ENCODE measurements around the gene DHCR7. TPM values are rescaled to one million over a fixed set of nuclear protein-coding genes. Genes with fewer than 3 reads are reported as not detected.
"Not testable (repeated sequence)": the region's sequence is repeated elsewhere in the genome, so short reads cannot be mapped to it uniquely, and the experiment has no call there.

DHCR7 gene
- total RNA-seq, 1 donor from 2014 or later, result 98.2 TPM

DNA sequence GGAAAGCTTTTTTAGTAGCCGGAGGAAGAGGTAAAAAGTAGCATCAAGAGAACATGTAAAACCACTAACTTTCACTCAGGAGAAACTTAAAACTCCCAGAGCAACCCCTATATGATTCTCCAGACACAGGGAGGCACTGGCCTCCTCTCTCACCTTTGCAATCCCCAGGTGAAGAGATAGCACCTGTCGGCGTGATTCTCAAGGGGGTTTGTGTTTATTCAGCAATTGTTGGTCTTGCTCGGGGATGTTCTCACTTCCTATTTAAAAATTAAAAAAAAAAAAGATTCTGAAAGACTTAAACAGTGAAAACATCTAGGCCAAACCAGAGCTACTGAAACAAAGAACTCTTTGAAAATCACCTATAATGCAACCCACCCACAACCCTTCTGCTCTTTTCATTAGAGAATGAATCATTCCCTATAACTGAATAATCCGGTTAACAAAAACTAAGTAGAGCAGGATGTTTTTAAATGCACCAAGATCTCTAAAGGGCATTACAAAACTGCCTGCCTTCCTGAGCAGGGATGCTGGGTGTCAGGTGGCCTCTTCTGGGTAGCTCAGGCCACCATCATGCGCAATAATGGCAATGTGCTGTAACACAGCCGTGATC is 24.9 kb downstream of the DHCR7 start:
- peaks cover 5% of the 10 kb centered on the region for H3K27me3 Mint-ChIP-seq (ENCODE audit: low read depth)
- H3K4me1 Mint-ChIP-seq, result no peaks in the 10 kb centered on the region
- TF ChIP-seq, protein P1, sequence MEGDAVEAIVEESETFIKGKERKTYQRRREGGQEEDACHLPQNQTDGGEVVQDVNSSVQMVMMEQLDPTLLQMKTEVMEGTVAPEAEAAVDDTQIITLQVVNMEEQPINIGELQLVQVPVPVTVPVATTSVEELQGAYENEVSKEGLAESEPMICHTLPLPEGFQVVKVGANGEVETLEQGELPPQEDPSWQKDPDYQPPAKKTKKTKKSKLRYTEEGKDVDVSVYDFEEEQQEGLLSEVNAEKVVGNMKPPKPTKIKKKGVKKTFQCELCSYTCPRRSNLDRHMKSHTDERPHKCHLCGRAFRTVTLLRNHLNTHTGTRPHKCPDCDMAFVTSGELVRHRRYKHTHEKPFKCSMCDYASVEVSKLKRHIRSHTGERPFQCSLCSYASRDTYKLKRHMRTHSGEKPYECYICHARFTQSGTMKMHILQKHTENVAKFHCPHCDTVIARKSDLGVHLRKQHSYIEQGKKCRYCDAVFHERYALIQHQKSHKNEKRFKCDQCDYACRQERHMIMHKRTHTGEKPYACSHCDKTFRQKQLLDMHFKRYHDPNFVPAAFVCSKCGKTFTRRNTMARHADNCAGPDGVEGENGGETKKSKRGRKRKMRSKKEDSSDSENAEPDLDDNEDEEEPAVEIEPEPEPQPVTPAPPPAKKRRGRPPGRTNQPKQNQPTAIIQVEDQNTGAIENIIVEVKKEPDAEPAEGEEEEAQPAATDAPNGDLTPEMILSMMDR (IDR thresholded peaks at IDR 0.05; ENCODE audit: unreplicated experiment), result no peak
- no peak for DNase-seq (ENCODE audit: low spot score in 2 of 2, unreplicated experiment in 2 of 2)
- no peak overlapping the region for H3K4me3 Mint-ChIP-seq
- peaks cover 9% of the 10 kb centered on the region for H3K9me3 Mint-ChIP-seq
- no peak overlapping the region for H3K27ac Mint-ChIP-seq
- H3K36me3 Mint-ChIP-seq, result no peaks in the 10 kb centered on the region

DNA sequence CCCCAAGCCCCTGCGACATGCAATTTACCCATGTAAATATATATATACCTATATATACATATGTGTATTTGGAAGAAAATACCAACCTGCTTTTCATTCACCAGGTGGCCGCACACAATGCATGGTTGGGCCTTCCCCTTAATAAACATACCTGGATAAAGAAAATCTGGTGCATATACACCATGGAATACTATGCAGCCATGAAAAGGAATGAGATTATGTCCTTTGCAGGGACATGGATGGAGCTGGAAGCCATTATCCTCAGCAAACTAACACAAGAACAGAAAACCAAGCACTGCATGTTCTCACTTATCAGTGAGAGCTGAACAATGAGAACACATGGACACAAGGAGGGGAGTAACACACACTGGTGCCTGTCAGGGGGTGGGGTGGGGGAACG is 25.9 kb downstream of the DHCR7 start:
- H3K4me3 Mint-ChIP-seq; H3K36me3 Mint-ChIP-seq; H3K9me3 Mint-ChIP-seq; H3K27ac Mint-ChIP-seq; H3K27me3 Mint-ChIP-seq (ENCODE audit: low read depth); H3K4me1 Mint-ChIP-seq; DNase-seq (ENCODE audit: low spot score in 2 of 2, unreplicated experiment in 2 of 2): not testable (repeated sequence)

DNA sequence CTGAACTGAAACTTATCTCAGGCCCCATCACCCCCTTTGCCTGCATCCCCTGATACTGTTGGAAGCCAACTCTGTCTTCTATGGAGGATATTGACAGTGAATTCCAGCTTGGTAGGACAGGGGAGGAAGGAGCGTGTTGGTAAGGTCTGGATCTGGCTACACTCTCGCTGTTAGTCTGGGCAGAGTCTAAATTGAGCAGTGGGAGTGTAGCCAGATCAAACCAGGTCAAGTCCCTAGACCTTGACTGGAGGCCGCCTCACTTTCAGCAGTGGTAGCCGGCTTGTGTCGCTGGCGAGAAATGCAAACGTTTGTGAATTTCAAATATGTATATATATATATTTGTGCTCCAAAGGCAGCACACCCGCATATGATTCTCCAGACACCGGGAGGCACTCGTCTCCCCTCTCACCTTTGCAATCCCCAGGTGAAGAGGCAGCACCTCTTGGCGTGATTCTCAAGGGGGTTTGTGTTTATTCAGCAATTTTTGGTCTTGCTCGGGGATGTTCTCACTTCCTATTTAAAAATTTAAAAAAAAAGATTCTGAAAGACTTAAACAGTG is 26.7 kb downstream of the DHCR7 start:
- DNase-seq (ENCODE audit: low spot score in 2 of 2, unreplicated experiment in 2 of 2), result no peak
- Mint-ChIP-seq H3K27me3 (ENCODE audit: low read depth) (peaks cover 6% of the 10 kb centered on the region), H3K4me1 (no peaks in the 10 kb centered on the region), H3K27ac (no peak overlapping the region), H3K4me3 (no peak overlapping the region), H3K9me3 (peaks cover under 1% of the 10 kb centered on the region), H3K36me3 (no peaks in the 10 kb centered on the region)
- TF ChIP-seq, protein P1 (IDR thresholded peaks at IDR 0.05; ENCODE audit: unreplicated experiment), result no peak

DNA sequence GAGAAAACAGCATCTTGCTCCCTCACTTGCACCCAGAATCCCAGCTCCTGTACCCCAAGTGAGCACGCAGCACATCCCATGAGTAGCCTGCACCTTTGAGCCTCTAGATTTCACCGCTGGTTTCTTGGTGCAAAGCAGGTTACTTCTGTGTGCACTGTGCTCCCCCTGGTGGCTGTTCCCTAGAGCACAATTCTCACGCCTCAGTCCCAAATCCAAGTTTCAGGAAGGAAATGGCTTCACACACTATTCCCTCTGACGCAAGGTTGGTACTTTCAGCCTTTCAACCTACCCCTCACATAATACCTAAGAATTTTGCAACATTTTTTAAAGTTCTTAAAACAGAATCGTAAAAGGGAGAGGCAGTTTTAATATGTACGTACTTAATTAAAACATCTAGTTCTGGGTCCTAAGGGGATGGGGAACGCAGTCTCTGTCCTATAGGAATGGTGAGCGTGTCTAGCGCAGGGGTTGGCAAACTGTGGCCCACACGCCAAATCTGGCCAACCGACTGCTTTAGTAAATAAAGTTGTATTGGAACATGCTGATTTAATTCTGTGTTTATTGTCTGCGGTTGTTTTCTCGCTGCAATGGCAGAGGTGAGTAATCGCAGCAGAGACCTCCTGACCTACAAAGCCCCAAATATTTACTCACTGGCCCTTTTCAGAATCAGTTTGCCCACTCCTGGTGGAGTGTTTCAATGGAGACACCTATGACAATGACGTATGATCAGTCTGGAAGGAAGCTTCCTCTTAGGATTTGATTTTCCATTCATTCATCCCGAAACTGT is 27.5 kb downstream of the DHCR7 start:
- Mint-ChIP-seq H3K4me1 (no peaks in the 10 kb centered on the region), H3K27me3 (ENCODE audit: low read depth) (peaks cover 13% of the 10 kb centered on the region), H3K4me3 (no peak overlapping the region), H3K36me3 (no peaks in the 10 kb centered on the region), H3K27ac (no peak overlapping the region), H3K9me3 (no peaks in the 10 kb centered on the region)
- TF ChIP-seq, protein P1 (IDR thresholded peaks at IDR 0.05; ENCODE audit: unreplicated experiment), result peak; percentile 58
- no peak for DNase-seq (ENCODE audit: low spot score in 2 of 2, unreplicated experiment in 2 of 2)

DNA sequence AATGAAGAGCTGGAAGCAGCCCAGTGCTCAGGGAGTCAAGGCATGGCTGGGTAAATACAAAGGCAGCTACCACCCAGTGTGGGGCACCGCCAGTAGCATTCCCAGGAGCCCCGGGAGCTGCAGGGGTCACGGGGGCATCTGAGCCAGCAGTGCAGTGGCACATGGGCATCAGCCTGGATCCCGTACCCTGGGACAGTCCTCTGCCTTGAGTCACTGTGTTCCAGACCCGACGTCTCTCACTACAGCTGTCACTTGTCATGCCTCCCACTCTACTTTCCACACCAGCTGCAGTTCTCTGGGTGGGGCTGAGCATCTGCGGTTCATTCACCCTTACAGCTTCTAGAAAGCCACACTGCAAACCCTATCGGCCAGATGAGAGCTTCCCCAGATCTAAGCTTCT is 29.6 kb downstream of the DHCR7 start:
- H3K4me3 Mint-ChIP-seq, result no peak overlapping the region
- TF ChIP-seq, protein P1 (IDR thresholded peaks at IDR 0.05; ENCODE audit: unreplicated experiment), result no peak

DNA sequence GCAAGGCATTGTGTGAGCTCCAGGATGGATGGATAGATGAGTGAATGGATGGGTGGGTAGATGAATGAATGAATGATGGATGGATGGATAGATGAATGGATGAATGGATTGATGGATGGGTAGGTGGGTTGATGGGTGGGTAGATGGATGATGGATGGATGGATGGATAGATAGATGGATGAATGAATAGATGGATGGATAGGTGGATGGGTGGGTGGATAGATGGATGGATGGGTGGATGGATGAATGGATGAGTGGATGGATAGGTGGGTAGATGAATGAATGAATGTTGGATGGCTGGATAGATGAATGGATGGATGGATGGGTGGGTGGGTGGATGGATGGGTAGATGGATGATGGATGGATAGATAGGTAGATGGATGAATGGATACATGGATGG is 33.5 kb downstream of the DHCR7 start:
- TF ChIP-seq, protein P1 (IDR thresholded peaks at IDR 0.05; ENCODE audit: unreplicated experiment), result no peak
- no peak overlapping the region for H3K27ac Mint-ChIP-seq
- peaks cover 7% of the 10 kb centered on the region for H3K9me3 Mint-ChIP-seq
- no peak overlapping the region for H3K4me3 Mint-ChIP-seq
- no peak for DNase-seq (ENCODE audit: low spot score in 2 of 2, unreplicated experiment in 2 of 2)
- no peaks in the 10 kb centered on the region for H3K36me3 Mint-ChIP-seq
- no peaks in the 10 kb centered on the region for H3K4me1 Mint-ChIP-seq
- H3K27me3 Mint-ChIP-seq (ENCODE audit: low read depth), result peaks cover 23% of the 10 kb centered on the region

More for the DNA sequence above, 29.6 kb downstream of the DHCR7 start:
- Mint-ChIP-seq H3K27me3 (ENCODE audit: low read depth) (peaks cover 24% of the 10 kb centered on the region), H3K4me1 (no peaks in the 10 kb centered on the region), H3K9me3 (no peaks in the 10 kb centered on the region), H3K36me3 (no peaks in the 10 kb centered on the region), H3K27ac (no peak overlapping the region)
- no peak for DNase-seq (ENCODE audit: low spot score in 2 of 2, unreplicated experiment in 2 of 2)

All from mesothelial cell of epicardium (in vitro differentiated cells).